Measurements from ENCODE around the gene ASGR1. TPM values are rescaled to one million over a fixed set of nuclear protein-coding genes. Genes with fewer than 3 reads are reported as not detected.

The ASGR1 gene
- total and polyA plus RNA-seq, 7 donors = 0.08 to 0.39 (median 0.23) TPM; not detected in 2

- DNase-seq = peak in 1 of 2 donors; percentile 13
- H3K27me3 ChIP-seq (ENCODE audit: insufficient read depth in 3 of 3, low read length in 2 of 3) = peaks cover 0 to 19% (median 0%) of the 10 kb centered on the region in 3 donors
- no peaks in the 10 kb centered on the region for H3K9me3 ChIP-seq
- no peak for TF ChIP-seq CTCF (IDR thresholded peaks at IDR 0.05)
- H3K4me3 ChIP-seq = peak overlapping the region; percentile 50
- ATAC-seq = no peak
- no peak overlapping the region for H3K27ac ChIP-seq
- peaks cover 19% of the 10 kb centered on the region for H3K4me1 ChIP-seq
- 40 to 47% (median 42%) methylated on average over 7 of the region's 7 CpGs for WGBS, 3 donors
- H3K36me3 ChIP-seq (ENCODE audit: insufficient read depth in 1 of 2, low read depth in 1 of 2) = peaks cover 0 to 9% of the 10 kb centered on the region in 2 donors
- intact Hi-C loops (cut with DNase I) = no loop called here
Observed at GRCh38 chr17:7216242-7217112, 37.3 kb upstream of the ASGR1 start.

- Histone ChIP-seq H3K27ac (no peak overlapping the region), H3K4me1 (peaks cover 11% of the 10 kb centered on the region), H3K27me3 (ENCODE audit: insufficient read depth in 3 of 3, low read length in 2 of 3) (peaks cover 0 to 19% (median 1%) of the 10 kb centered on the region in 3 donors), H3K4me3 (peak overlapping the region; percentile 71), H3K36me3 (ENCODE audit: insufficient read depth in 1 of 2, low read depth in 1 of 2) (peaks cover 0 to 2% of the 10 kb centered on the region in 2 donors), H3K9me3 (no peaks in the 10 kb centered on the region)
- DNase-seq (peak in 1 of 2 donors; percentile 18), ATAC-seq (no peak)
- intact Hi-C loops (cut with DNase I) = no loop called here
- WGBS, 3 donors = 28 to 45% (median 32%) methylated on average over 10 of the region's 10 CpGs
- no peak for TF ChIP-seq CTCF (IDR thresholded peaks at IDR 0.05)
Observed at GRCh38 chr17:7215652-7216180, 36.5 kb upstream of the ASGR1 start.

- DNase-seq = no peak
- no peaks in the 10 kb centered on the region for H3K9me3 ChIP-seq
Observed at GRCh38 chr17:7215136-7215638, 36.0 kb upstream of the ASGR1 start.

More at GRCh38 chr17:7215136-7215638, 36.0 kb upstream of the ASGR1 start:
- ATAC-seq = no peak
- H3K36me3 ChIP-seq (ENCODE audit: insufficient read depth in 1 of 2, low read depth in 1 of 2) = no peaks in the 10 kb centered on the region
- 20 to 25% (median 23%) methylated on average over 9 of the region's 9 CpGs for WGBS, 3 donors
- H3K27ac ChIP-seq = no peak overlapping the region
- peak overlapping the region; percentile 71 for H3K4me3 ChIP-seq
- intact Hi-C loops (cut with DNase I) = no loop called here
- no peak for TF ChIP-seq CTCF (IDR thresholded peaks at IDR 0.05)
- peaks cover 0 to 19% (median 1%) of the 10 kb centered on the region in 3 donors for H3K27me3 ChIP-seq (ENCODE audit: insufficient read depth in 3 of 3, low read length in 2 of 3)
- peaks cover 9% of the 10 kb centered on the region for H3K4me1 ChIP-seq
